ENCODE measurements around the gene TRIM14.
A peak's percentile ranks its signal among the peaks of the same experiment; 100 is the strongest.
"Not testable (repeated sequence)": the region's sequence is repeated elsewhere in the genome, so short reads cannot be mapped to it uniquely, and the experiment has no call there.

Gene TRIM14

DNA sequence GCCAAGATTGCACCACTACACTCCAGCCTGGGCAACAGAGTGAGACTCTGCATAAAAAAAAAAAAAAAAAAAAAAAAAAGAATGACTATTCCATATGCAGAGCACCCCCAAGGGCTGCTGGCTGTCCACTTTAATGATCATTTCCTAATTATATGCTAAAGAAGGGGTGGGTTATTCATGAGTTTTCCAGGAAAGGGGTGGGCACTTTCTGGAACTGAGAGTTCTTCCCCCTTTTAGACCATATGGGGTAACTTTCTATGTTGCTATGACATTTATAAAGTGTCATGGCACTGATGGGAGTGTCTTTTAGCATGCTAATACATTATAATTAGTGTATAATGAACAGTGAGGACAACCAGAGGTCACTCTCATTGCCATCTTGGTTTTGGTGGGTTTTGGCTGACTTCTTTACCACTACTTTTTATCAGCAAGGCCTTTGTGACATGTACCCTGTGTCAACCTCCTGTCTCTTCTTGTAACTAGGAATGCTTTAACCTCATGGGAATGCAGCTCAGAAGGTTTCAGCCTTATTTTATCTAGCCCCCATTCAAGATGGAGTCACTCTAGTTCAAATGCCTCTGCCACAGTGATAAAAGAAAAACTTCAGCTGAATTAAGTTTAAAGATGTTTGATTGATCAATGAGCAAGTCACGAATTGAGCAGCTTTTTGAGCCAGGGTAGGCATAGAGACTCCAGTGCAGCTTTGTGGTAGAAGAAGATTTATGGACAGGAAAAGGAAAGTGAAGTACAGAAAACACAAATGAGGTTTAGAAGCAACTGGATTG lies 69.5 kb downstream of the TRIM14 start:
- DNase-seq (ENCODE audit: low read depth): no peak

GRCh38 chr9:98047002-98047401 lies 72.0 kb downstream of the TRIM14 start:
- no peak for DNase-seq (ENCODE audit: low read depth)

- no peak for DNase-seq (ENCODE audit: low read depth)
Observed at GRCh38 chr9:98046180-98046543, 72.9 kb downstream of the TRIM14 start.

DNA sequence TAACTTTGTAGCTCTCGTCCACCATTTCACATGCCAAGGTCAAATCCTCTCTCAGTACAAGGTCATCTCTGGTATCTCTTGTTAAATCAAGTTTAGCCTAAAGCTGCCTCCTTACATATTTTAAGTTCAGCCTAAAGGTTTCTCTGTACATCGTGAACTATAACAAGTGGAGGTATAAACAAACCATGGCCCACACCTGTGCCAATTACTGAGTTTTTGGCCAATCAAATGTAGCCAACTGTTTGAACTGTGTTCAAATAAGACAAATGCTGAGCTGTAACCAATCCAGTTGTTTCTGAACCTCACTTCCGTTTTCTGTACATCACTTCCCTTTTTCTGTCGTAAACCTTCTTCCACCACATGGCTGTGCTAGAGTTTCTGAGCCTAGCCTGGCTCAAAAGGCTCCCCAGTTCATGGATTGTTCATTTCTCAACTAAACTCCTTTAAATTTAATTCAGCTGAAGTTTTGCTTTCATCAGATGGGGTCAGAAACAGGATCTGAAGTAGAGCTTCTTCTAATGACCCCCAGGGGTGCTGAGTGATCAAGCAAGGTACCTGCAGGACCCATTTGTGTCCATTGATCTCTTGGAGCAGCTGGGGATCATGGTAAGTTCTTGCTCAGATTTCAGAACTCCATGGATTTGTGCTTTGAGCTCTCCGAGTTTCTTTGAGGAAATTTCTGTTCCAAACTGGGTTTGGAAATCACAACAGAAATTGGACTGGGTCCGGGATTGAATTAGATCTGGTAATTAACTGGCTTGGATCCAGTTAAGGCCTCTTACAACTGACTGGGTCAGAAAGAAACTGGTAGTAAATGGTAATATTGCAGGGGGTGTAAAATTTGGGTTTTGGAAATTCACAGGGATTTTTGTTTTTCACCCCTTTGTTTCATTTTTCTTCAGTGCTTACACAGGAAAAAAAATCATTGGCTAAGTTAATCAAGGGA lies 73.5 kb downstream of the TRIM14 start:
- peak; percentile 43 for DNase-seq (ENCODE audit: low read depth)

GRCh38 chr9:98043915-98044314 lies 75.1 kb downstream of the TRIM14 start:
- no peak for DNase-seq (ENCODE audit: low read depth)

- DNase-seq (ENCODE audit: low read depth): no peak
Observed at GRCh38 chr9:98040212-98040611, 78.8 kb downstream of the TRIM14 start.

DNA sequence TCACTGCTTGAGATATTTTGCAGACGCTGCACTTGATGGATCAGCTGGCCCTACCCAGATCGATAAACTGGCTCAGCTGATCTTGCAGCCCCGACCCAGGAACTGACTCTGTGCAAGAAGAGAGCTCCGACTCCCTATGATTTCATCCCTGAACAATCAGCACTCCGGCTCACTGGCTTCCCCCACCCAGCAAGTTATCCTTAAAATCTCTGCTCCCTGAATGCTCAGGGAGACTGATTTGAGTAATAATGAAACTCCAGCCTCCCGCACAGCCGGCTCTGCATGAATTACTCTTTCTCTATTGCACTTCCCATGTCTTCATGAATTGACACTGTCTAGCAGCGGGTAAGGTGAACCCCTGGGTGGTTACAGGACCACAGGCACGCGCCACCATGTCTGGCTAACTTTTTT lies 79.4 kb downstream of the TRIM14 start:
- no peak for DNase-seq (ENCODE audit: low read depth)

DNA sequence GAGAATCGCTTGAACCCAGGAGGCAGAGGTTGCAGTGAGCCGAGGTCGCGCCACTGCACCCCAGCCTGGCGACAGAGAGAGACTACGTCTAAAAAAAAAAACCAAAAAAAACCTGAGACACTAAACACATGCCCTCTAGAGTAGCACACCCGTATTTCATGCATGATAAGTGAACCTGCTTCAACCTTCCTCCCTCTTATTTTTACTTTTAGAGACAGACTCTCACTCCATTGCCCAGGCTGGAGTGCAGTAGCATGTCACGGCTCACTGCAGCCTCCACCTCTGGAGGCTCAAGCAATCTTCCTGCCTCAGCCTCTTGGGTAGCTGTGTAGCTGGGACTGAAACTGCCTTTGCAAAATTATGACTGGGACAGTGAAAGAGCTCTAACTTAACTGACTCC lies 80.1 kb downstream of the TRIM14 start:
- no peak for DNase-seq (ENCODE audit: low read depth)

GRCh38 chr9:98037357-98037756 lies 81.7 kb downstream of the TRIM14 start:
- no peak for DNase-seq (ENCODE audit: low read depth)

- DNase-seq (ENCODE audit: low read depth): peak; percentile 62
Observed at GRCh38 chr9:98034593-98035546, 84.2 kb downstream of the TRIM14 start.

GRCh38 chr9:98031935-98032334 lies 87.1 kb downstream of the TRIM14 start:
- no peak for DNase-seq (ENCODE audit: low read depth)

GRCh38 chr9:98031169-98031568 lies 87.9 kb downstream of the TRIM14 start:
- no peak for DNase-seq (ENCODE audit: low read depth)

DNA sequence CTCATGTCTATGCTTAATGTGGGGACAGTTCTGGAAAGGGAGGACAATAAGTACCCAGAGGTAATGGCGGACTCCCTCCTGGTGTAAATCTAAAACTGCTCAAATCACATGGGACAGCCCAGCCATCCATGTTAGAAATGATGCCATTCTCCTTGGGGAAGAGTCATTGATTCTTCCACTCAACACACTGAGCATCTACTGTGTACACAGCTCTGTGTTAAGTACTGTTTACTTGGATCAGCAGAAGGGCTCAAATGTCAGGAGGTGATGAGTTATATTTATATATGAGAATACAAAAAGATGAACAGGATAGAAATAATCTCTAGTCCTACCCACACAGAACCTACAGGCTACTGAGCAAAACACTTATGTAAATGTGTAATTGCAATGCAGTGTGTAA lies 94.3 kb downstream of the TRIM14 start:
- DNase-seq (ENCODE audit: low read depth): no peak

DNA sequence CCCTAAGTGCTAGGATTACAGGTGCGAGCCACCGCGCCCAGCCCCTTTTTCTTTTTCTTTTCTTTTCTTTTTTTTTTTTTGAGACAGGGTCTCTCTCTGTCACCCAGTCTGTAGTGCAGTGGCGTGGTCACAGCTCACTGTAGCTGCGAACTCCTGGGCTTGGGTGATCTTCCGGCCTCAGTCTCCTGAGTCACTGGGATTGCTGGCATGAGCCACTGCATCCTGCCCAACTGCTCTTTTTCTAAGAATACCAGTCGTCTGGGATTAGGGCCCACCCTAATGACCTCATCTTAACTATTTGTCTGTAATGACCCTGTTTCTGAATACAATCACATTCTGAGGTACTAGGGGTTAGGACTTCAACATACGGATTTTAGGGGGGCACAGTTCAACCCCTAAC lies 96.6 kb downstream of the TRIM14 start:
- DNase-seq (ENCODE audit: low read depth): no peak

DNA sequence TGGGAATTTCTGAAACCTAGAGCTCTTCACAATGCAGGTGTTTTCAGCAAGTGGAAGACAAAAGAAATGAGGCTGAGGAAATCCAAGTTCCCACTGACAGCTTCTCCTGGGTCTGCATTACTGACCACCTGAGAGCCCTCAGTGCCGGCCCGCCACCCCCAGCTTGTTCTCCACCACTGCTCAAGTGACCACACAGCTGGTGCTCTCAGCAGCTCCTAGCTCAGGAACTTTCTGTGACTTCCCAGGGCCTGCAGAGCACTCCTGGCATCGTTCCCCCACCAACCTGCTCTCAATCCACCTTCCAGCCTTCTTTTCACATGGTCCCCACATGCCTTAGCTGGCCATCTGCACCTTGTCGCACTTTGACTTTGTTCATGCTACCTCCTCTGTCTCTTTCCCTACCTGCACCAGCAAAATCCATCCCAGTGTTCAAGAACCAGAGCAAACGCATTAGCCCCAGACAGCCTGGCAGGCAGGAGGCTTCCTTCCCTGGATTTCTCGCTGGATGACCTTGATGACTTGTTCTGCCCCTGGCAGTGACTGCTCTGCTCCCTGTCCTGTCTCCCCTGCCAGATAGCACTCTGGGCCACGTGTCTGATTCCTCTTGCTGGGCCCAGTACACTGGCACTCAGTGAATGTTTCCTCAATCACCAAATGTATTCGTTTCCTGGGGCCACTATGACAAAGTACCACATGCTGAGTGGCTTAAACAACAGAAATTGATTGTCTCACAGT lies 97.5 kb downstream of the TRIM14 start:
- DNase-seq (ENCODE audit: low read depth): no peak

- no peak for DNase-seq (ENCODE audit: low read depth)
Observed at GRCh38 chr9:98020476-98021145, 98.4 kb downstream of the TRIM14 start.

DNA sequence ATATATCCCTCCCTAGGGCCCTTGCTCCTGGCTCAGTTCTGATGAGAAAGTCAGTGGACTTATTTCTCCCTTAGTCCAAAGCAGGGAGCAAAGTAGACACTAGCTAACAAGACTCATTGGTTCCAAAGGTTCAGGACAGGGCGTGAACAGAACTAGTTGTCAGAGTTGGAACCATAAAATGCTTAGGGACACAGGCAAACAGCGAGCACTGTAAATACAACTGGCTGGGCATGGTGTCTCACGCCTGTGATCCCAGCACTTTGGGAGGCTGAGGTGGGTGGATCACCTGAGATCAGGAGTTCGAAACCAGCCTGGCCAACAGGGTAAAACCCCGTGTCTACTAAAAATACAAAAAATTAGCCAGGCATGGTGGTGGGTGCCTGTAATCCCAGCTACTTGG lies 99.2 kb downstream of the TRIM14 start:
- DNase-seq (ENCODE audit: low read depth): not testable (repeated sequence)
